Prostate gland (tissue), 2 donors: ENCODE results near the gene HLA-DMA.

Experiments
- CTCF ChIP-seq, 4 experiments: fragments of 200-600 bp in 2 of 4; fragments of 450-650 bp in 2 of 4; sonication (generic) in 2 of 4; IDR thresholded peaks; 1 replicate in 3 of 4; 2 replicates in 1 of 4; pipeline ENCODE4 v1.5.1; 2016 to 2019; ENCODE audit warnings: antibody characterized with exemption in 4 of 4, mild to moderate bottlenecking in 2 of 4, moderate library complexity in 2 of 4
- POLR2A ChIP-seq: fragments of 450-650 bp; IDR thresholded peaks from one replicate; pipeline ENCODE4 v1.6.1; 2016; ENCODE audit warnings: antibody characterized with exemption, mild to moderate bottlenecking

GRCh38 chr6:32954986-32955802, 2.3 kb upstream of the HLA-DMA start:
- TF ChIP-seq CTCF (IDR thresholded peaks at IDR 0.05), result no peak
- TF ChIP-seq POLR2A, result no peak
